Measurements from ENCODE around the gene EFCAB9.
"Not testable (repeated sequence)": the region's sequence is repeated elsewhere in the genome, so short reads cannot be mapped to it uniquely, and the experiment has no call there.

Gene EFCAB9

DNA sequence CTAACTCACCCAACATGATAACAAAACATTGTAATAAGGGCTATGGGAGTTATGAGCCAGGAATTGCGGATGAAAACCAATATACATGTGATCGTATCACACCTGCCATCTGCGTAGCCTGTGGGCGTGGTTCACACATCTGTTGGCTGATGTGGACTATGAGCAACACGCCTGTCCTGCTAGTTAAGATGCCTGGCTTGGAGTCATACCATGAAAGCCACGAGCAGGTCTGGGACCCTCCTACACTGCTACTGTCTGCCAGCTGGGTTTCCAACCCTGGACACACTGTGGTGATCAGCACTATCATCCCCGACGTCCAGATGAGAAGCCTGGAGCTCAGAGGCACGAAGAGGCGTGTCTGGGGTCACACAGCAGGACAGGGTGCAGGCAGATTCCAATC is 46.1 kb upstream of the EFCAB9 start:
- CTCF ChIA-PET: no interaction called here
- POLR2A ChIA-PET: no interaction called here
- TF ChIP-seq CTBP1 (IDR thresholded peaks at IDR 0.05; ENCODE audit: borderline replicate concordance): no peak
- TF ChIP-seq, protein P1, sequence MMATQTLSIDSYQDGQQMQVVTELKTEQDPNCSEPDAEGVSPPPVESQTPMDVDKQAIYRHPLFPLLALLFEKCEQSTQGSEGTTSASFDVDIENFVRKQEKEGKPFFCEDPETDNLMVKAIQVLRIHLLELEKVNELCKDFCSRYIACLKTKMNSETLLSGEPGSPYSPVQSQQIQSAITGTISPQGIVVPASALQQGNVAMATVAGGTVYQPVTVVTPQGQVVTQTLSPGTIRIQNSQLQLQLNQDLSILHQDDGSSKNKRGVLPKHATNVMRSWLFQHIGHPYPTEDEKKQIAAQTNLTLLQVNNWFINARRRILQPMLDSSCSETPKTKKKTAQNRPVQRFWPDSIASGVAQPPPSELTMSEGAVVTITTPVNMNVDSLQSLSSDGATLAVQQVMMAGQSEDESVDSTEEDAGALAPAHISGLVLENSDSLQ (IDR thresholded peaks at IDR 0.05): no peak
- TF ChIP-seq NFRKB (IDR thresholded peaks at IDR 0.05): no peak
- TF ChIP-seq FOXM1 (IDR thresholded peaks at IDR 0.05; ENCODE audit: borderline replicate concordance): no peak
- TF ChIP-seq BHLHE40 (IDR thresholded peaks at IDR 0.05; ENCODE audit: borderline replicate concordance): no peak
- no peak for TF ChIP-seq ARNT (IDR thresholded peaks at IDR 0.05)
- TF ChIP-seq ZNF384 (IDR thresholded peaks at IDR 0.05): no peak
- TF ChIP-seq SP1 (IDR thresholded peaks at IDR 0.05): no peak
- TF ChIP-seq FOXA1 (IDR thresholded peaks at IDR 0.05): no peak
- no peak for TF ChIP-seq LEF1 (IDR thresholded peaks at IDR 0.05; ENCODE audit: borderline replicate concordance)
- no peak for TF ChIP-seq SUZ12 (IDR thresholded peaks at IDR 0.05)
- TF ChIP-seq TARDBP (IDR thresholded peaks at IDR 0.05): no peak
- TF ChIP-seq L3MBTL2 (conservative IDR thresholded peaks at IDR 0.05): no peak
- no peak for TF ChIP-seq ELF4 (IDR thresholded peaks at IDR 0.05)
- TF ChIP-seq FOXK2 (IDR thresholded peaks at IDR 0.05): no peak
- no peak for TF ChIP-seq HDGF (IDR thresholded peaks at IDR 0.05; ENCODE audit: borderline replicate concordance)
- DNase-seq (ENCODE audit: extremely low spot score): no peak

DNA sequence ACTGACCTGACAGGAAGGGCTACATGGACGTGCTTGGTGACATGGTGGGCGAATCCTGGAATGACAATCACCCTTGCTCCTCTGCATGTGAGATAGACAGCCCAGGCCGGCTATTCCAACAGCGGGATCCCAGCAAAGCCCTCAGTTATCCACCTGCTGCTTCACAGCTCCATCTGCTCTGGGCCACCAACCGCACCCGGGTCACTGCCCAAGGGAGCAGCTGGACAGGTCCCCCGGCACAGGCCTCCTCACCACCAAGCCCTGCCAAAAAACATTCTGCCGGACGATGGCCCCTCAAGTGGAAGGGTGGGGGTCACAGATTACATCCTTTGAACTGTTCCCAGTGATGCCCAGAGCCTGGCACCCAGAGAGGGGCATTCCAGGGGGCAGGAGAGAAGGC is 45.6 kb upstream of the EFCAB9 start:
- DNase-seq (ENCODE audit: extremely low spot score): no peak
- CTCF ChIA-PET: no interaction called here
- POLR2A ChIA-PET: no interaction called here
- TF ChIP-seq ELF4 (IDR thresholded peaks at IDR 0.05): no peak
- TF ChIP-seq L3MBTL2 (conservative IDR thresholded peaks at IDR 0.05): no peak
- TF ChIP-seq HDGF (IDR thresholded peaks at IDR 0.05; ENCODE audit: borderline replicate concordance): no peak
- no peak for TF ChIP-seq ARNT (IDR thresholded peaks at IDR 0.05)
- TF ChIP-seq FOXA1 (IDR thresholded peaks at IDR 0.05): no peak
- no peak for TF ChIP-seq BHLHE40 (IDR thresholded peaks at IDR 0.05; ENCODE audit: borderline replicate concordance)
- TF ChIP-seq NFRKB (IDR thresholded peaks at IDR 0.05): no peak
- TF ChIP-seq, protein P1 (IDR thresholded peaks at IDR 0.05): no peak
- no peak for TF ChIP-seq LEF1 (IDR thresholded peaks at IDR 0.05; ENCODE audit: borderline replicate concordance)

DNA sequence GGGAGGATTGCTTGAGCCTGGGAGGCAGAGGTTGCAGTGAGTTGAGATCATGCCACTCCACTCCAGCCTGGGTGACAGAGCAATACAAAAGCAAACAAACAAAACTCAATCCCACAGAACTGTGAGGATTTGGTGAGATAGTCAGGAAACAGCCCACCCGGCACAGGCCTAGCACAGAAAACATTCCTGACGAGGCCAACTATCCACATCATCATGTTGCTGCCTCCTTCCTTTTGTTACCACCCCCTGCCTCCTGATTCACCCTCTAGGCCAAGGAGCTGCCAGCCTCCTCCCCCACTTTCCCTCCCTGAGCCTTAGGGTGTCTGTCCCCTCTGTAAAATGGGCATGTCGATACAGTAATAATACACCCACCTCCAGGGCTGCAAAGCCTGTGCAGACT is 44.9 kb upstream of the EFCAB9 start:
- DNase-seq (ENCODE audit: extremely low spot score): no peak
- no peak for TF ChIP-seq TARDBP (IDR thresholded peaks at IDR 0.05)
- no peak for TF ChIP-seq ZNF384 (IDR thresholded peaks at IDR 0.05)
- ChIA-PET POLR2A (no interaction called here), CTCF (no interaction called here)

DNA sequence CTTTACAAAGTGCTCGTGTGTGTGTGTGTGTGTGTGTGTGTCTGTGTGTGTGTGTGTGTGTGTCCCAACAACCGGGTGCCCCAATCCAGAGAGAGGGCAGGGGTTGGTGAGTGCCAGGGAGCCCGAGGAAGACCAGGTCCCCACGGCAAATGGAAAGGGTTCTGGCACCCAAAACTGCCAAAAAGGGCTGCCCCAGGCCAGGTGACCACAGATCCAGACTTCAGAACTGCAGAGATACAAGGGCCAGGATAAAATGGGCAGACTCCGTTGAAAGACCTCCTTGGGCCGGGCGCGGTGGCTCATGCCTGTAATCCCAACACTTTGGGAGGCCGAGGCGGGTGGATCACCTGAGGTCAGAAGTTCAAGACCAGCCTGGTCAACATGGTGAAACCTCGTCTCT is 44.5 kb upstream of the EFCAB9 start:
- DNase-seq (ENCODE audit: extremely low spot score); POLR2A ChIA-PET: not testable (repeated sequence)
- CTCF ChIA-PET: interaction anchor here (0.7 kb wide), 1 partner anchor 335 kb away, joined by 6 read pairs; no protein-coding TSS in a partner anchor

DNA sequence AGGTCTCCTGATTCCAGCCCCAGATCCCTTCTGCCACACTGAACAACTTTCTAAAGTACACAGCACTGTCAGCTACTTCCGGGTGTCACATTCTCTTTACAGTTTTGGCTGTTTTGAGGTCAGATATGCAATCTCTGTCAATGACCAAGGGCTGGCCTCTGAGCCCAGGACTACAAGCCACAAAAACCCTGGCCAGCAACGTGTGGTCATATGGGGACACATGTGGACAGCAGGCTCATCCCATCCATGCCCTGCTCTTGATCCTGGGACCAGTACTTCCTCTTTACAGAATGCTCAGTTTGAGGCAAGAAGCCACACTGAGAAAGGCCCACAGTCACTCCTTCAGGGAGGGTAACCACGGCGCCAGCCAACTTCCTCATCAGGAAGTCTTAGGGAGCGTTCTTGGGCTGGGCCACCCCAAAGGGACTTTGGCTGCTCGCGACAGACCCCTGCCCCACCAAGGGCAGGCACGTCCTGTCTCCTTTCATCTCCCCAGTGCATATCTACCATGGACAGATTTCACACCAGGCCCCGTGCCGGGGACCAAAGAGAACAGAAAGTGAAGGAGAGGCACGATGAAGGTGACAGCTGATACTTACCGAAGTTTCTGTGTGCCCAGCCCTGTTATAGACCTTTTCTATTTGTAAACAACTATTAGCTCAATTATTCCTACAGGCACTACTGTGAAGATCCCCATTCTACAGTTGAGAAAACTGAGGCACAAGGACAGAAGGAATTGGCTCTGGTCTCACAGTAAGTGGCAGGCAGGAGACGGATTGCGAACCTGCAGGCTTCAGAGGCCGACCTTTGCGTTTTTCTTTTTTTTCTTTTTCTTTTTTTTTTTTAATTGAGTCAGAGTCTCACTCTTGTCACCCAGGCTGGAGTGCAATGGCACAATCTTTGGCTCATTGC is 43.2 kb upstream of the EFCAB9 start:
- CTCF ChIA-PET: interaction anchor here (0.5 to 0.7 kb wide), 2 partner anchors 11 to 36 kb away, joined by 4 to 5 read pairs; no protein-coding TSS in a partner anchor
- no peak for TF ChIP-seq FOXK2 (IDR thresholded peaks at IDR 0.05)
- TF ChIP-seq HDGF (IDR thresholded peaks at IDR 0.05; ENCODE audit: borderline replicate concordance): no peak
- no peak for TF ChIP-seq ZNF384 (IDR thresholded peaks at IDR 0.05)
- no peak for TF ChIP-seq NFRKB (IDR thresholded peaks at IDR 0.05)
- no peak for TF ChIP-seq BHLHE40 (IDR thresholded peaks at IDR 0.05; ENCODE audit: borderline replicate concordance)
- no peak for TF ChIP-seq CTBP1 (IDR thresholded peaks at IDR 0.05; ENCODE audit: borderline replicate concordance)
- TF ChIP-seq, protein P1 (IDR thresholded peaks at IDR 0.05): no peak
- no peak for TF ChIP-seq ELF4 (IDR thresholded peaks at IDR 0.05)
- no peak for TF ChIP-seq SP1 (IDR thresholded peaks at IDR 0.05)
- TF ChIP-seq LEF1 (IDR thresholded peaks at IDR 0.05; ENCODE audit: borderline replicate concordance): no peak
- DNase-seq (ENCODE audit: extremely low spot score): no peak
- POLR2A ChIA-PET: no interaction called here

DNA sequence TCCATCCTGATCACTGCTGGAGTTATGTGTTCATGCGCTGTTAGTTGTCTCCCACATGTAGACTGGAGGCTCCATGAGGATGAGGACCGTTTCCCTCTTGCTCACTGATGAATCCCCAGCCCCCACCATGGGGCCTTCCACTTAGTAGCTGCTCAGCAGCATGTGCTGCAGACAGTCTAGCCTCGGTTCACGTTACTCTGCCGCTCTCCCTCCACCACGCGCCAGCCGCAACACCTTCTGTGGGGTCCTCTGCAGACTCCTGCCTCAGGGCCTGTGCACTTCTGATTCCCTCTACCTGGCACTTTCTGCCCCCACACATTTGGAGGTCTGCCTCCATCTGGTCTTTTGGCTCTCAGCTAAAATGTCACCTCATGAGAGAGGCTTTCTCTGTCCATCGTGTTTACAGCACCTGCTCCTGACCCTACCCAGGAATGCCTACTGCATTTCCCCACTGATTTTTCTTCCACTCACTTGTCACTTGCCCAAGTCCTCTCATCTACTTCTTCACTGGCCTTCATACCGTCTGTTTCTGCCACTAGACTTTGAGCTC is 42.2 kb upstream of the EFCAB9 start:
- no peak for DNase-seq (ENCODE audit: extremely low spot score)
- TF ChIP-seq ELF4 (IDR thresholded peaks at IDR 0.05) (no peak), ARNT (IDR thresholded peaks at IDR 0.05) (no peak), ZNF384 (IDR thresholded peaks at IDR 0.05) (no peak), L3MBTL2 (conservative IDR thresholded peaks at IDR 0.05) (no peak), TARDBP (IDR thresholded peaks at IDR 0.05) (no peak), SP1 (IDR thresholded peaks at IDR 0.05) (no peak), HDGF (IDR thresholded peaks at IDR 0.05; ENCODE audit: borderline replicate concordance) (no peak), FOXM1 (IDR thresholded peaks at IDR 0.05; ENCODE audit: borderline replicate concordance) (no peak), BHLHE40 (IDR thresholded peaks at IDR 0.05; ENCODE audit: borderline replicate concordance) (no peak), CTBP1 (IDR thresholded peaks at IDR 0.05; ENCODE audit: borderline replicate concordance) (no peak), FOXA1 (IDR thresholded peaks at IDR 0.05) (no peak), SUZ12 (IDR thresholded peaks at IDR 0.05) (no peak), NFRKB (IDR thresholded peaks at IDR 0.05) (no peak), FOXK2 (IDR thresholded peaks at IDR 0.05) (no peak)
- TF ChIP-seq, protein P1 (IDR thresholded peaks at IDR 0.05): no peak
- ChIA-PET POLR2A (no interaction called here), CTCF (interaction anchor here (1.1 kb wide), 1 partner anchor 28 kb away, joined by 3 read pairs; no protein-coding TSS in a partner anchor)
